GM12873 (cell line): ENCODE results near the gene FAM13A.

Experiments used
- TF ChIP-seq, protein P1 (sequence below): IDR thresholded peaks from 2 replicates; pipeline ENCODE4 v1.5.1; 2012; ENCODE audit warnings: low read depth, mild to moderate bottlenecking, moderate library complexity, low read length, control low read depth; ENCODE audit not compliant: insufficient read depth; ENCODE audit errors: missing control alignments

Gene FAM13A

DNA sequence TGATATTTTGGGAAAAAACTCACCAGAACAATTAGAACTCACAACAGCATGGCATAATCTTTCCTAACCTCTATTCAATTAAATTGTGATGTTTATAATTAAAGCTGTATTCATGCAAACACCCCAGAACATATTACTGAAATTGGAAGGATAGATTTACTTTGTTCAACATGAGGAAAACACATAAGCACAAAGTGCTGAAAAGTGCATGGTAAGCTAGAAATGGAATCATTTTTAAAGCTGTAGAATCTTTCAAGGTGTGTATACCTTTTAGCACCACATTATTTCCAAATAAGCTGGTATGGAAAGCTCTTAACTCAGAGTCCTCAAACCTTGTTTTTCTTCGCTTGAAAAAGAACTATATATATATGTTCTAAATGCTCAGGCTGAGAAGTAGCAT is 268.6 kb downstream of the FAM13A start:
- TF ChIP-seq, protein P1, sequence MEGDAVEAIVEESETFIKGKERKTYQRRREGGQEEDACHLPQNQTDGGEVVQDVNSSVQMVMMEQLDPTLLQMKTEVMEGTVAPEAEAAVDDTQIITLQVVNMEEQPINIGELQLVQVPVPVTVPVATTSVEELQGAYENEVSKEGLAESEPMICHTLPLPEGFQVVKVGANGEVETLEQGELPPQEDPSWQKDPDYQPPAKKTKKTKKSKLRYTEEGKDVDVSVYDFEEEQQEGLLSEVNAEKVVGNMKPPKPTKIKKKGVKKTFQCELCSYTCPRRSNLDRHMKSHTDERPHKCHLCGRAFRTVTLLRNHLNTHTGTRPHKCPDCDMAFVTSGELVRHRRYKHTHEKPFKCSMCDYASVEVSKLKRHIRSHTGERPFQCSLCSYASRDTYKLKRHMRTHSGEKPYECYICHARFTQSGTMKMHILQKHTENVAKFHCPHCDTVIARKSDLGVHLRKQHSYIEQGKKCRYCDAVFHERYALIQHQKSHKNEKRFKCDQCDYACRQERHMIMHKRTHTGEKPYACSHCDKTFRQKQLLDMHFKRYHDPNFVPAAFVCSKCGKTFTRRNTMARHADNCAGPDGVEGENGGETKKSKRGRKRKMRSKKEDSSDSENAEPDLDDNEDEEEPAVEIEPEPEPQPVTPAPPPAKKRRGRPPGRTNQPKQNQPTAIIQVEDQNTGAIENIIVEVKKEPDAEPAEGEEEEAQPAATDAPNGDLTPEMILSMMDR = no peak

DNA sequence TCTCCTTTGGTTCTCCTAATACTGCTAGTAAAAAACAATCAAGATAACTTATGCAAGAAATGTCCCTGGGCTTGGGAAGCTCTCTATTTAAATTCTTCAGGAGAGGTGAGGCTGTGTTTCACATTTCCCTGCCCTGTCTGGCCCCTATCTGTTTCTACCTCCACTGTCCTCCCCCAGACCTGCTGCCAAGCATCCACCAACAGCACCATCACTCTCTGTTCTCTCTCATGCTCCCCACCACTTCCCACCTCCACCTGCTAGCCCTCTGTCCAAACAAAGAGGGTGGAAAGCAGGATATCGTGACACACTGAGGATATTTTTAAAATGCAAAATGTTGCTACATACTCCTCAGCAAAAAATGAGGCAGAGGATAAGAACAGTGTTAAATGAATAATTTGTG is 271.0 kb downstream of the FAM13A start:
- TF ChIP-seq, protein P1 = no peak

DNA sequence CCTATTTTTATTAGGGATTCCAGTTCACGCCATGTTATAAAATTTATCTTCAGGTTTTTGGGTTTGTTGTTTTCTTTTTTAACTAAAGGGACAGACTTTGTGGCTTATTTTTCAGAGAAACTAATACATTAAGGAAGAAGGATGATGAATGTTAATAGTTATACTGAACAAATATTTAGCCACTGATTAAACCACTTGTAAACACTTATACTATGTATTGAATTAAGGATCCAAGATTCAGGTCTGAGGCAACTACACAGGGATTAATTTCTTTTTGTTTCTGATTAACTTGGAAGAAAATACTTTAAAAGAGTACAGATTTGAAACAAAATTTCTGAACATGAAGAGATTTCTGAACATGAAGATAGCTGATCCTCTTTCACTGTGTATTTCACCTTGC is 276.6 kb downstream of the FAM13A start:
- TF ChIP-seq, protein P1 = no peak

DNA sequence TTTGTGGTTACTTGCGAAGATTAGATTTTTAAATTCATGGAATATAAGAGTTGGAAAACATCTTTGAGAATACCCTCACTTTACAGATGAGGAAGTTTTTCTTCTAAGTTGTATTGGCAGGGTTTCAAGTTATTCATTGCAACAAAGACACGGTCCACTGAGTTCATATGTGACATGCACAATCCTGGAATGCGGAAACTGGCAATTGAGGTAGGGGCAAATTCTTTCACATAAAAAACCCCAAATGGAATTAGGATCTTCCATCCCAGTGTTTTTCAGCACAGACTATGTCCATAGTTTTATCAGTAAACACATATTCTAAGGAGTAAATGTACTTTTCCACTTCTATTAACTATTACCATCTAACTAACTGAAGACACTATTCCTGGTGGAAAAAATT is 277.6 kb downstream of the FAM13A start:
- TF ChIP-seq, protein P1 = no peak

DNA sequence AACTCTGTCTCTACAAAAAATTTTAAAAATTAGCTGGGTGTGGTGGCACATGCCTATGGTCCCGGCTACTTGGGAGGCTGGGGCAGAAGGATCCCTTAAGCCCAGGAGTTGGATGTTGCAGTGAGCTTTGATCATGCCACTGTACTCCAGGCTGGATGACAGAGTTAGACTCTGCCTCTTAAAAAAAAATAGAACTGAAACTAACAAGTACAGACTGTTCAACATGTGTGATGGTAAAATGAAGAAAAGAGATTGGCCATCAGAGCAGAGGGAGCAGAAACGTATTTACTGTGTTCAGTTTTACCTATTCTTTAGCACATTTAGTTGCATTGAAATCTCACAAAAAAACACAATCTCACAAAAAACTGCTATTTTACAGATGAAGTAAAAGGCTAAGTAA is 281.5 kb downstream of the FAM13A start:
- TF ChIP-seq, protein P1 = no peak

DNA sequence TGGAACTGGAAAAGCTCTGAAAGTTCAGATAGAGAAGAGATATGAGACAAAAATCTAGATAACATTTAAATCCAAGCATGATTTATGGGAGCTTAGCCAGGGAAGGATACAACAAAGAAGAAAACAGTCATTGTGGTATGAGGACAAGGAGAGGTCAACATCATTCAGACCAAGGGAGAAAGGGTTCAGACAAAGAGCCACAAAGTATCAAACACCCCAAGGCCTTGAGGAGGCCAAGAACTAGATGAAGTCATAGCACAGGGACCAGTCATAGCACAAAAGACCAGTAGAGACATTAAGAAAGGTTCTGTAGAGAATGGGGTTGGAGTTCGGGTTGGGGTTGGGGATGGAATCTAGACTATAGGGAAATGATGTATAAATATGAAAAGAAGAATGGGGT is 282.0 kb downstream of the FAM13A start:
- TF ChIP-seq, protein P1 = no peak

DNA sequence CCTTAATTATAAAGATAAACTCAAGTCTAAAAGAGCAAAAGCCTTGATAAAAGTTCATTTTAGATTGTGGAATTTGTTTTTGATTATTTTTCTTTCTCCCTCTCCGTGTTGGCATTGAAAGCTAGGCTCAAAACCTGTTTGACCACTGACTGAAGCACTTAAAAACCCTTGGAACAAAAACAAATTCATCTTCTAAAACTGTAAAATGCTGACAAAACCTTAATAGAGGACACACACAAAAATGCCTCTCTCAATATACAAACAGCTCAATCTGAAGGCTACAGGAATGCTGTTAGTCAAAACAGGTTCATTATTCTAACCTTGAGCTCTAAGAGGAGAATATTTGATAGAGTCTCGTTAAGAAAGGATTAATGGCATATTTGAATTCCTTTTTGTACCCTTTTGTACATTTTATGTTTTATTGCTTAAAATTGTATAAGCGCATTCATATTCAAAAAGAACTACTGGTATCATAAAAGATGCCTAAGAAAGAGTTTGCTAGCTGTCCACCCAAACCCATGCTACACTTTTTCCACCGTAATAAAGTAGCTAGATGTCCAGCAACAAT is 285.0 kb downstream of the FAM13A start:
- TF ChIP-seq, protein P1 = no peak

DNA sequence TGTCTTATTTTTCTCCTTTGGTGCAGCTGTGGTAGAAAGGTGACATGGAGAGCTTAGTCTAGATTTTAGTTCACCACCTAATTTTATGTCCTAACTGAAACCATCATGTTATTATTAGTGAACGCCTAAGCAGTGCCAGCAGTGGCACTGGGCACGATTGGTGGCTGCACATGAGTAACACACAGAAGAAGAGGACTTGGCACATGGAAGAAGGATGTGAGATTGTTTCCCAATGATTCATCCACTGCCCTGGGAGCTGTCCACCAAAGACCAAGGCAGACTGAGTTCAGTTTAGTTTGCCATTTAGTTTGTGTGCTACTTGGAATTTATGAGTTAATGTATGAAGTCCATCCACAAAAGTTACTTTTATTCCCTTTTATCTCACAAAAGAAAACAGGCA is 291.3 kb downstream of the FAM13A start:
- TF ChIP-seq, protein P1 = no peak
